ENCODE measurements around the gene CGN.

- TF ChIP-seq CTCF (IDR thresholded peaks at IDR 0.05 in 4 of 5, conservative IDR thresholded peaks at IDR 0.05 in 1 of 5) (no peak), POLR2A (IDR thresholded peaks at IDR 0.05) (no peak)
Measured at GRCh38 chr1:151493042-151493441, 18.1 kb upstream of the CGN start.
